Peyer's patch (tissue), 4 donors: ENCODE data around the gene FRS2. TPM values are rescaled to one million over a fixed set of nuclear protein-coding genes. Genes with fewer than 3 reads are reported as not detected.

Source experiments
- DNase-seq, 3 donors: peaks; one replicate each; pipeline ENCODE4 v3.0.0-alpha.2; 2017 to 2019
- H3K27ac ChIP-seq, 4 donors: fragments of 200-600 bp; sonication (generic); one replicate each; pipeline ENCODE4 v1.5.1; 2016 to 2019
- H3K27me3 ChIP-seq, 2 donors: fragments of 200-600 bp; sonication (generic); one replicate each; pipeline ENCODE4 v1.5.1; 2019
- H3K36me3 ChIP-seq, 3 donors: fragments of 200-600 bp; sonication (generic); one replicate each; pipeline ENCODE4 v1.5.1; 2016 to 2019
- H3K4me1 ChIP-seq, 4 donors: fragments of 200-600 bp; sonication (generic); one replicate each; pipeline ENCODE4 v1.5.1; 2016 to 2019
- H3K4me3 ChIP-seq, 4 donors: fragments of 200-600 bp; sonication (generic); 1 replicate in 3 of 4; 2 replicates in 1 of 4; pipeline ENCODE4 v1.5.1; 2016 to 2019; ENCODE audit warnings: mild to moderate bottlenecking in 1 of 4
- H3K9me3 ChIP-seq, 4 donors: fragments of 200-600 bp; sonication (generic); one replicate each; pipeline ENCODE4 v1.5.1; 2016 to 2019; ENCODE audit warnings: mild to moderate bottlenecking in 1 of 4
- POLR2A ChIP-seq, 2 donors: fragments of 450-650 bp; IDR thresholded peaks; one replicate each; pipeline ENCODE4 v1.5.1; 2017; ENCODE audit warnings: antibody characterized with exemption in 2 of 2, mild to moderate bottlenecking in 2 of 2, moderate library complexity in 2 of 2
- total RNA-seq, 4 donors: library from RNA; depleted of rRNA; stranded (reverse); fragments of >200 nt; gene quantifications; one replicate each; pipeline ENCODE4 v1.1.0, GENCODE V29; 2016
- TF ChIP-seq, protein P1 (sequence below), 6 experiments: fragments of 450-650 bp in 4 of 6; fragments of 200-600 bp in 2 of 6; sonication (generic) in 1 of 6; IDR thresholded peaks; one replicate each; pipeline ENCODE4 v1.5.1; 2017 to 2019; ENCODE audit warnings: antibody characterized with exemption in 6 of 6, mild to moderate bottlenecking in 3 of 6, moderate library complexity in 1 of 6

FRS2 gene
- total RNA-seq, 4 donors from 2014 or later, result 14.6 to 64.4 (median 43.2) TPM

DNA sequence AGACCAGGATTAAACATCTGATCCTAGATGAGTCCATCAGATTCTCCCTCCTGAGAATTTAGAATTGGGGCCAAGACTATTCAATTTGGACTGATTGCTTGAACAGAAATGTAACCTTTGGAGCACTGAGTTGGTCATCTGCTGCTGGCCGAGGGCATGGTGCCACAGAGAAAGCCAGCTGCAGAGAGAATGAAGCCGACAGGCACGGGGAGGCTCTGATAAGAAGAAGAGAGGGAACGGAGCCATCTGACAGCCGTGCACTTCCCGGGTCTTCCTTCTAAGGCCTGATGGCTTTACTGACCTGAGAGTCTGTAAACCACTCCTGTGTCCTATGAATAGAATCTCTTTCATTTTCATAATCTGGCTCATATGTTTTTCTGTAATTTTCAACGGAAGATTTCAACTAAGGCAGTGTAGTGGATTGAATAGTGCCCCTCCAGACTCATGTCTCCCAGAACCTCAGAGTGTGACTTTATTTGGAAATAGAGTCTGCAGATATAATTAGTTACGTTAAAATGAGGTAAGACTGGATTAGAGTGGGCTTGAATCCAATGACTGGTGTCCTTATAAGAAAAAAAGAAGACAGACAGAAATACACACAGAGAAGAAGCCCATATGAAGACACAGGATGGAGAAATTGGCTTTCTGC, 39.1 kb upstream of the FRS2 start:
- TF ChIP-seq, protein P1, sequence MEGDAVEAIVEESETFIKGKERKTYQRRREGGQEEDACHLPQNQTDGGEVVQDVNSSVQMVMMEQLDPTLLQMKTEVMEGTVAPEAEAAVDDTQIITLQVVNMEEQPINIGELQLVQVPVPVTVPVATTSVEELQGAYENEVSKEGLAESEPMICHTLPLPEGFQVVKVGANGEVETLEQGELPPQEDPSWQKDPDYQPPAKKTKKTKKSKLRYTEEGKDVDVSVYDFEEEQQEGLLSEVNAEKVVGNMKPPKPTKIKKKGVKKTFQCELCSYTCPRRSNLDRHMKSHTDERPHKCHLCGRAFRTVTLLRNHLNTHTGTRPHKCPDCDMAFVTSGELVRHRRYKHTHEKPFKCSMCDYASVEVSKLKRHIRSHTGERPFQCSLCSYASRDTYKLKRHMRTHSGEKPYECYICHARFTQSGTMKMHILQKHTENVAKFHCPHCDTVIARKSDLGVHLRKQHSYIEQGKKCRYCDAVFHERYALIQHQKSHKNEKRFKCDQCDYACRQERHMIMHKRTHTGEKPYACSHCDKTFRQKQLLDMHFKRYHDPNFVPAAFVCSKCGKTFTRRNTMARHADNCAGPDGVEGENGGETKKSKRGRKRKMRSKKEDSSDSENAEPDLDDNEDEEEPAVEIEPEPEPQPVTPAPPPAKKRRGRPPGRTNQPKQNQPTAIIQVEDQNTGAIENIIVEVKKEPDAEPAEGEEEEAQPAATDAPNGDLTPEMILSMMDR (IDR thresholded peaks at IDR 0.05), result no peak
- TF ChIP-seq POLR2A (IDR thresholded peaks at IDR 0.05), result no peak
- H3K27ac ChIP-seq, result peak overlapping the region in 1 of 4 donors; percentile 23
- H3K9me3 ChIP-seq, result no peaks in the 10 kb centered on the region
- no peaks in the 10 kb centered on the region for H3K36me3 ChIP-seq
- H3K27me3 ChIP-seq, result no peaks in the 10 kb centered on the region
- H3K4me1 ChIP-seq, result no peaks in the 10 kb centered on the region
- no peak for DNase-seq
- H3K4me3 ChIP-seq, result no peak overlapping the region

DNA sequence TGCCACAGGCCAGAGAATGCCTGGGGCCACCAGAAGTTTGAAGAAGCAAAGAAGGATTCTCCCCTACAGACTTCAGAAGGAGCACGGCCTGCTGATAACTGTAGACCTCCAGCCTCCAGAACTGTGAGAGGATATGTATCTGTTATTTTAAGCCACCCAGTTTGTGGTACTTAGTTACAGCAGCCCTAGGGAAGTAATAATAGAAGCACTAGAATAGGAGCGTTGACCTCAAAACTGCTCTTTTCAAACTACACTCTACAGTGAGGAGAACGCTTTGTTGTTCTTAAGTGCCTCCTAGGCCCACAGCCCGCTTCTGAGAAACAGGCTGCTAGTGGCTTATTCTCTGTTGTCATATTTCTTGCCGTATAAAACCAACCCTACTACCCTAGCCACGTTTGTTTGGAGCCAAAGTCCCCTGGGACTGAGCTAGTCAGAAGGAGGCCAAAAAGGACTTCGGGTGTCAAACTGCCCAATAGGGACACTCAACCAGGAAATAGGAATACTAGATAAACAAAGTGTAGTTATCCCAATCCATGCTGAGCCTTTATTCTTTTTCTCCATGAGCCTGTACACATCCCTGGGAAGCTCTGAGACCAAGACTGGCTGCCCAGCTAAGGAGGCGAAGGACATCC, 38.5 kb upstream of the FRS2 start:
- H3K4me1 ChIP-seq, result no peaks in the 10 kb centered on the region
- no peaks in the 10 kb centered on the region for H3K36me3 ChIP-seq
- no peaks in the 10 kb centered on the region for H3K9me3 ChIP-seq
- DNase-seq, result no peak
- peak overlapping the region in 1 of 4 donors; percentile 23 for H3K27ac ChIP-seq
- H3K4me3 ChIP-seq, result no peak overlapping the region
- H3K27me3 ChIP-seq, result no peaks in the 10 kb centered on the region
- no peak for TF ChIP-seq POLR2A (IDR thresholded peaks at IDR 0.05)
- TF ChIP-seq, protein P1 (IDR thresholded peaks at IDR 0.05), result no peak

DNA sequence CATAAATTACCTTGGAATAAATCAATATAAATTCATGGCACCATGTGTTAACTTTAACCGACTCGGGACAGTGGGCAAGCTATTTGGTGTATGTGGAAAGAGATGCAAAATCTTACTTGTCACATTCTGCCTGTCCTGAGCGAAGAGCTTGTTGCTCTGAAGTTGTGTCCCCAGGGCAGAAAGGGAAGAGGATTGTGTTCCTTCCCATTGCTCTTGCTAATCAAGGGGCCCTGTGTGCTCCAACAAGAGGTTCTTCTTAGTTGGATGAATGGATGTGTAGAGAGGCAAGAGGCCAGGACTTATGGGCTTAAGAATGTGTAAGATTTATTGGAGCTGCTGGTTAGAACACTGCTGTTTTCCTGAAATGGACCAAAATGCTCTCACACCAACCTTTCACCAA, 36.5 kb upstream of the FRS2 start:
- TF ChIP-seq, protein P1 (IDR thresholded peaks at IDR 0.05), result no peak
- TF ChIP-seq POLR2A (IDR thresholded peaks at IDR 0.05), result no peak
- H3K4me3 ChIP-seq, result no peak overlapping the region
- no peak for DNase-seq
- no peaks in the 10 kb centered on the region for H3K4me1 ChIP-seq
- no peak overlapping the region for H3K27ac ChIP-seq
- no peaks in the 10 kb centered on the region for H3K27me3 ChIP-seq
- no peaks in the 10 kb centered on the region for H3K36me3 ChIP-seq
- no peaks in the 10 kb centered on the region for H3K9me3 ChIP-seq

DNA sequence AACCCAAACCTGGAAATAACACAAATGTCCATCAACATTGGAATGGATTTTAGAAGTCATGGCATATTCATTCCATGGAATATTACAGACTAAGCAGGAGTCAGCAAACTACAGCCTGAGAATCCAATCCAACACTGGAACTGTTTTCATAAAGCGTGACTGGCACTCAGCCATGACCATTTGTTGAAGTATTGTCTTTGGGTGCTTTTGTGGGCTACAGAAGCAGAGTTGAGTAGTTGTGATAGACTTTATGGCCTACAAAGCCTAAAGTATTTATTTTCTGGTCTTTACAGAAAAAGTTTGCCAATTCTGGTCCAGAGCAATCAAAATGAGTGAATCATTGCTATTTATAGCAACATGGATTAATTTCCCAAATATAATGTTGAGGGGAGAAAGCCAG, 34.5 kb upstream of the FRS2 start:
- Histone ChIP-seq H3K27me3 (no peaks in the 10 kb centered on the region), H3K27ac (no peak overlapping the region), H3K36me3 (no peaks in the 10 kb centered on the region), H3K9me3 (no peaks in the 10 kb centered on the region), H3K4me3 (no peak overlapping the region), H3K4me1 (no peaks in the 10 kb centered on the region)
- TF ChIP-seq, protein P1 (IDR thresholded peaks at IDR 0.05), result no peak
- TF ChIP-seq POLR2A (IDR thresholded peaks at IDR 0.05), result no peak
- no peak for DNase-seq

DNA sequence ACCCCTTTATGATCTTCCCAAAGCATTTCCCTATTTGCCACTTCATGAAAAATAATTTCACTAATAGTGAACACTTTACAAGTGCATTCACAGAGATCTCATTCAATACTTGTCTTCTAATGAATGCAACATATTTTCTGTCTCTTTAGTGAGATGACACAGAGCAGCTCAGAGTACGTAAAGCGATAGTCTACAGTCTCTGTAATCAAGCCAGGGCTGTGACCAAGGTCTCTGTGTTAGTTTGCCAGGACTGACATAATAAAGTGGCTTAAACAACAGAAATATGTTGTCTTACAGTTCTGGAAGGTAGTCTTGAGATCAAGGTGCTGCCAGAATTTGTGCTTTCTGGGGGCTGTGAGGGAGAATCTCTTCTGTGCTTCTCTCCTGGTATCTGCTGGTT, 33.1 kb upstream of the FRS2 start:
- no peak for DNase-seq
- Histone ChIP-seq H3K4me1 (no peaks in the 10 kb centered on the region), H3K27me3 (no peaks in the 10 kb centered on the region), H3K4me3 (no peak overlapping the region), H3K27ac (no peak overlapping the region), H3K9me3 (no peaks in the 10 kb centered on the region), H3K36me3 (no peaks in the 10 kb centered on the region)
- TF ChIP-seq, protein P1 (IDR thresholded peaks at IDR 0.05), result no peak
- TF ChIP-seq POLR2A (IDR thresholded peaks at IDR 0.05), result no peak
